GM19328 (cell line): Measurements from ENCODE around the gene ARHGEF18.
"Not testable (repeated sequence)": the region's sequence is repeated elsewhere in the genome, so short reads cannot be mapped to it uniquely, and the experiment has no call there.

Experiments
- ATAC-seq: cut with Tn5 transposase; IDR thresholded peaks from one replicate; pipeline ENCODE4 v1.9.1; 2021; ENCODE audit warnings: mild to moderate bottlenecking, moderate library complexity; ENCODE audit not compliant: unreplicated experiment

Gene ARHGEF18

DNA sequence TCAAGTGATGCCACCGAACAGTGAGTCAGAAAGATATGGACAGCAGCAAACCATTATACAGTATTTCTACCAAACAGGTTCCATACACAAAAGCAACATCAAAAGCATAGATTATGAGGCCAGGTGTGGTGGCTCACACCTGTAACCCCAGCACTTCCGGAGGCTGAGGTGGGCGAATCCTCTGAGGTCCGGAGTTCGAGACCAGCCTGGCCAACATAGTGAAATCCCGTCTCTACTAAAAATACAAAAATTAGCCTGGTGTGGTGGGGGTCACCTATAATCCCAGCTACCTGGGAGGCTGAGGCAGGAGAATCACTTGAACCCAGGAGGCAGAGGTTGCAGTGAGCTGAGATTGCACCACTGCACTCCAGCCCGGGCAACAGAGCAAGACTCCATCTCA, 1.7 kb upstream of the ARHGEF18 start:
- not testable (repeated sequence) for ATAC-seq

DNA sequence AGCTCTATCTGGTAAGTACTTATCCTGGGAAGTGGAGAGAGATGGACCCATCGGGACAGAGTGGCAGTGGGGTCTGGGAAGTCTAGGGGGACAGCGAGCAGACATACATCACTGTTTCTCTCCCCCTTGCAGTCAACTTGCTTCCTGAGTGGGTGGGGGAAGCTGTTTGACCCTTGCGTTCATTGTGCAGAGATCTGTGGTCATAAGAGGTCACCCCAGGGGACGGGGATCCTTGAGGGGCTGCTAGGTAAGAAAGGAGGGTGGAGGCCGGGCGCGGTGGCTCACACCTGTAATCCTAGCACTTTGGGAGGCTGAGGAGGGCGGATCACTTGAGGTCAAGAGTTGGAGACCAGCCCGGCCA, 474 bp downstream of the ARHGEF18 start:
- no peak for ATAC-seq

DNA sequence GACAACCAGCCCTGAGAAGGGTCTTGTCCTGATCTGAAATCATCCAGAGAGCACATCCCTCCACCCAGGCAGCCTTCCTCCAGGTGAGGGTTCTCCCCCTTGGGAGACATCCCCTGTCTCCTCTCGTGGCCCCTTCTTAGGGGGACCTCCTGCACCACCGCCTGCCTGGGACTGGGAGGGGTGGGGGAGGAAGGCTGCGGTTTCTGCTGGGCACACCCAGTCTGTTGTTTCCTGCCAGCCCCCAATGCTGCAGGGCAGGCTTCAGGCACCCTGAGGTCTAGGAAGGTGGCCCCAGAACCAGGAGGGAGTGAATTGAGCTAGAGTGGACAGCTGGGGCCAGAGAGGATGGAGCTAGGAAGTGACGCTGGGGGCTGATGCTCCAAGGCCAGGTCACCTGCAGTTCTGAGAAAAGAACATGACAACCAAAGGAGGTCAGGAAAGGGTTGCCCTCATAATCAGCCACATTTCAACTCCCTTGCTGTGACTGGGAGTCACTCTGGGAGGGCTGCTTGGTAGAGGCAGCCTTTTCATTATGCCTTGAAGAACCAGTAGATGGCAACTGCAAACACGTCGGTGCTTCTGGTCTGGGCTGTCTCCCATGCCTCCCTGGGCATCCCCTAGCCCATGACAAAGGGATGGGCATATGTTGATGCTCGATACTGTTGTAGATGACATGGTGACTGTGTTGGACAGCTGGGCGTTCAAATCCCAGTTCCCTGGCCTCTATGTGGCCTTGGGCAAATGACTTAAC, 1.4 kb downstream of the ARHGEF18 start:
- ATAC-seq: no peak

DNA sequence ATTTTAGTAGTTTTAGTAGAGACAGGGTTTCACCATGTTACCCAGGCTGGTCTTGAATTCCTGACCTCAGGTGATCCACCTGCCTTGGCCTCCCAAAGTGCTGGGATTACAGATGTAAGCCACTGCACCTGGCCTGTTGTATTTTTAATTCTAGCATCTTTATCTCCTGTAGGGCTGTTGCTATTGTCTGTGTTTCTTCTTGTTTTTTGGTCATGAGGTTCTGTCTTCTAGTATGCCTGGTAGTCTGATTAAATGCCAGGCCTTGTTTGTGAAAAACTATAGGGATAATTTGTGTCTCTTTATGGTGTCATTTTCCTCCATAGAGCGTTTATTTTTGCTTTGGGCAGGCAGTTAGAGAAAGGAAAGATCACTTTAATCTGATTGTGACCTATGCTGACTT, 3.1 kb downstream of the ARHGEF18 start:
- no peak for ATAC-seq

DNA sequence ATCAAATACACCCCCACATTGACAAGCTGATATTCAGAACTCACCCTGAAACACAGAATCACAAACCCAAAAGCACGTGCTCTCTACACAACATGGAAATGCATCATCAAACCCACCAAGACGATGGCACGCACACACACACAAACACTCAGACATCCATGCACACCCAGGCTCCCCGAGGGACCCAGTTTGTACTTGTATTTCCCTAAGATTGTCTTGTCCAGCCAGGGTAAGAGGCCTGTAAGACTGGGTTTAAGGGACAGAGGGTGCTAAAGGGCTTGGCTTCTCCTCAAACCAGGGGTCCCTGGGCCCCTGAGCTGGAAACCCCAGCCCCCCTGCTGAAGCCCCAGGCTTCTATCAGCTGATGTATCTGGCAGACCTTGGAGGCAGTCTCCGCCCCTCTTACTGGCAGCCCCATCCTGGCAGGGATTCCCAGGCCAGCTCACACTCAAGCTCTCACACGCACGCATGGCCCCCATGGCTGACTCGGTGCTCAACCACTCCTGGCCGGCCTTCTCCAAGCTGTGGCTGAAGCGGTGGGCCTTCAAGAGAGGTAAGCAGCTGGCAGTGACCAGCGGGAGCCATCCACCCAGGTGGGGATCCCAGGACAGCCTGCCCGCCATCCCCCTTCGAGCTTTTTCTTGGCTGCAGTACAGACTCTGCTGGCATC, 6.5 kb downstream of the ARHGEF18 start:
- no peak for ATAC-seq

DNA sequence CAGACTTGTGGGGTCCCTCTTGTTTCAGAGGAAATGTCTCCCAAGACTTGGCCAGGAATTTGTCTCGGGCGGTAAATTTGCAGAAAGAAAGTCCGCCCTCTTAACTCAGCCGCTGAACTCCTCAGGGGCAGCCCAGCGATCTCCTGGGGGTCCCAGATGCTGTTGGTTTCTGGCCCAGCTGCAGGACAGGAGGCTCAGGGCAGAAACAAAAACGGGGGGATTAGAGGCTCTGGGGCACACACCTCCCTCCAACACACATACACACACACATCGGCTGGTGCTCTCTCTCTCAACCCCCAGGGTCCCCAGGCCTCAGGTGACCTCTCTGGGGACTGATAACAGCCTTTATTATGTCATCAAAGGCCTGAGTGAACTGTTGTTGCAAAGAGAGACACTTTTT, 7.1 kb downstream of the ARHGEF18 start:
- no peak for ATAC-seq

DNA sequence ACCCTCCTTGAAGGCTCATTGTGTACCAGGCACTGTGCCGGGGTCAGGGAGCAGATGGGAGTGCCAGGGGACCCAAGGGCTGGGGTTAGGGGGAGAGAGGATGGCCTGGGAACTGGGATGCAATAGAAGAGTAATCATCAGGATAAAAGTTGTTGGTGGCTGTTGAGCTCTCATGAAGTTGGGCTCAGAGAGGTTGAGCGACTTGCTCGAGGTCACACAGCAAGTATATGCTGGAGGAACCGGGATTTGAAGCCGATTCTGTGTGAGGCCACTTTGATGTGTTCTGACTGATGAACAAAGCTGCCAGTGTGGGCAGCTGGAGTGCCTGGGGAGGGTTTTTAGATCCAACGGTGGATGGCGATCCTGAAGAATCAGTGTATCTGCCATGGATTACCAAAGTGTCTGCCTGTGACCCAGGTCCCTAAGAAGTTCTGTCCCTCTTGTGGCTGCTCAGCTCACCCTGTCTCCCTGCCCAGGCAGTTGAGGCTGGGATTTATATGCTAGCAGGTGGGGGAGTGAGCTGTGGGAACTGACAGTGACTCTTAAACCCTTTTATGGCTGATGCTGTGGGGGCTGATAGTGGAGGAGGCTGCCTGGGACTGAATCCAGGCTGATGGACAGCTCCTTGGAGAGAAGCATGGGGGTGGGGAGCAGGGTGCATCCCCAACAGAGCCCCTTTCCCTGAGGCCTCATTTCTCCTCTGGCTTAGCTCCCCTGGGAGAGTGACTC, 8.3 kb downstream of the ARHGEF18 start:
- no peak for ATAC-seq

DNA sequence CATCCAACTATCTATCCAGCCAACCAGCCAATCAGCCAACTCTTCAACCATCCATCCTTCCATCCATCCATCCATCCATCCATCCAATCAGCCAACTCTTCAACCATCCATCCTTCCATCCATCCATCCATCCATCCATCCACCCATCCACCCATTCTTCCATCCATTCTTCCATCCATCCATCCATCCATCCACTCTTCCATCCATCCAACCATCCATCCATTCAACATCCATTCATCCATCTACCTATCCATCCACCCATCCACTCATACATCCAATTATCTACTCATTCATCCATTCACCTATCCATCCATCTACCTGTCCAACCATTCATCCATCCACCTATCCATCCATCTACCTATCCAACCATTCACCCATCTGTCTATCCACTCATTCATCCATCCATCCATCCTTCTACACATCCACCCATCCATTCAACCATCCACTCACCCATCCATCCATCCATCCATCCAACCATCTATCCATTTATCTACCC, 9.4 kb downstream of the ARHGEF18 start:
- ATAC-seq: no peak

DNA sequence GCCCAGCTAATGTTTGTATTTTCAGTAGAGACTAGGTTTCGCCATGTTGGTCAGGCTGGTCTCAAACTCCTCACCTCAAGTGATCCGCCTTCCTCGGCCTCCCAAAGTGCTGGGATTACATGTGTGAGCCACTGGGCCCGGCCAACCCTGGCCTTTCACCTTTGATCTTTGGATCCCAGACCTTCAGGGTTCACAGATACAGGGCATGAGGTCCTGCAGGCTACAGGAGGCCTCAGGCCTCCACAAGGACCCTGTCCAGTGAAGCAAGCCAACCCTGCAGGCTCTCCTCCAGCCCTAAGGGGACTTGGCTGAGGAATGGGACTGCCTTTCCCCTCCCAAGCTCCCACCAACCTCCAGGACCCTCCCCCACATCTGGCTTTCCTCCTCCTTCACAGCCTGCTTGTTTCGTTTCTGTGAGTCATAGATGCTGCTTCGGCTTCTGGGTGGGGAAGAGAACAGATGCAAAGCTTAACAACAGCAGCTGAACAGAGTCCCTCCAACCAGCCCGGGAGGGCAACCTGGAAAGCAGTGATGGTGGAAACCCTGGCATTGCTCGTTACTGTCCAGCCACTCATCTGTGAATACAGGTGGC, 11.8 kb downstream of the ARHGEF18 start:
- no peak for ATAC-seq

DNA sequence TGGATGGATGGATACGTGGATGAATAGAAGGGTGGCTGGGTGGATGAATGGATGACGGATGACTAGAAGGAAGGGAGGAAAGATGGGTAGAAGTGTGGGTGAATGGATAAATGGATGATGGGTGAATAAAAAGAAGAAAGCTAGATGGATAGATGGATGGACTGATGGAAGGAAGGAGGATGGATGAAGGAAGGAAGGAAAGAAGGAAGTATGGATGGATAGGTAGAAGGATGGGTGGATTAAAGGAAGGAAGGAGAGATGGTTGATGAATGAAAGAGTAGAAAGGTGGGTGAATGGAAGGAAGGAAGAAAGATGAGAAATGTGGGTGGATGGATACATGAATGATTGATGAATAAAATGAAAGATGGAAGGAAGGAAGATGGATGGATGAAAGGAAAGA, 14.5 kb downstream of the ARHGEF18 start:
- ATAC-seq: no peak

DNA sequence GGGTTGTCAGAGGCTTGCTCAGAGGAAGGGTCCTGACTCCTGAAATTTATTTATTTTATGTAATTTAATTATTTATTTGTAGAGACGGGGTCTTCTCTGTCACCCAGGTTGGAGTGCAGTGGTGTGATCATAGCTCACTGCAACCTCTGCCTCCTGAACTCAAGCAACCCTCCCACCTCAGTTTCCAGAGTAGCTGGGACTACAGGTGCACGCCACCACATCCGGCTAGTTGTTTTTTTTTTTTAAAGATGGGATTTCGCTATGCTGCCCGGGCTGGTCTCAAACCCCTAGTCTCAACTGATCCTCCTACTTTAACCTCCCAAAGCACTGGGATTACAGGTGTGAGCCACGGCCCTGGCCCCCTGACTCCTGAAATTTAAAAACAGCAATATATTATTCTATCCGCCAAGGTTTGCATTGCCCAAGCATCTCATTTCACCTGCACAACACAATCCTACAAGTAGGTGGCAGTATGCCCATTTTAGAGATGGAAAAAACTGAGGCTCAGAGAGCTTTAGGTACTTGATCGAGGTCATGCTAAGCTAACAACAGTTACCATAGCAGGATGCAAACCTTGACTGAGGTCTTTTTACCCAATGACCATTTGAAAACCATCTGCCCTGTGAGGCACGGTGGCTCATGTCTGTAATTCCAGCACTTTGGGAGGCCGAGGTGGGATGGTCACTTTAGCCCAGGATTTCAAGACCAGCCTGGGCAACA, 18.1 kb downstream of the ARHGEF18 start:
- no peak for ATAC-seq

DNA sequence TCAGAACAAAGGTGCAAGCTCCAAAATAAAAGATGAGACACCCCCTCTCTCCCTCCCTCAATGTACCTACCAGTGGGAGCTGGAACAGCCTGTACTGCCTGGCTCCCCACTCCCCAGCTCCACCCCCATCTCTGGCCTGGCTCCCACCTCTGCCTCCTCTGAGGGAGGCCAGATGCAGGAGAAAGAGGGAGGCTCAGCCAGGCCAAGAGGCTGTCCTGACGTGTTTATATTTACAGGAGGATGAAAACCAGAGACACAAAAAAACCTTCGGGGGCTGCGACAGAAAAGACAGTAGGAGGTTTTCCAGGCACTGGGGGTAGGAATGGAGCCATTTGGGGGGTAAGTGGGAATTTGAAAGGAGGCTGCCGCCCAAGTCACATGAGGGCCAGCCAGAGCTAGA, 19.7 kb downstream of the ARHGEF18 start:
- ATAC-seq: no peak

DNA sequence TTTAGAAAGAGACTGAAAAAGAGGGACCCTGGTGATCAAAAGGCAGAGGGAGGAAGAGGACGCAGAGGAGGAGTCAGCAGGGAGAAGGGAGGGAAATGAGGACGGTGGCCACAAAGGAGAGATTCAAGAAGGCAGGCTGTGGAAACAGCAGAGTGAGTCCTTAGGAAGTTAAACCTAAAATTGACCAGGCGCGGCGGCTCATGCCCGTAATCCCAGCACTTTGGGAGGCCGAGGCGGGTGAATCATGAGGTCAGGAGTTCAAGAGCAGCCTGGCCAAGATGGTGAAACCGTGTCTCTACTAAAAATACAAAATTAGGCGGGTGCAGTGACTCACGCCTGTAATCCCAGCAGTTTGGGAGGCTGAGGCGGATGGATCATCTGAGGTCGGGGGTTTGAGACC, 20.1 kb downstream of the ARHGEF18 start:
- ATAC-seq: not testable (repeated sequence)

DNA sequence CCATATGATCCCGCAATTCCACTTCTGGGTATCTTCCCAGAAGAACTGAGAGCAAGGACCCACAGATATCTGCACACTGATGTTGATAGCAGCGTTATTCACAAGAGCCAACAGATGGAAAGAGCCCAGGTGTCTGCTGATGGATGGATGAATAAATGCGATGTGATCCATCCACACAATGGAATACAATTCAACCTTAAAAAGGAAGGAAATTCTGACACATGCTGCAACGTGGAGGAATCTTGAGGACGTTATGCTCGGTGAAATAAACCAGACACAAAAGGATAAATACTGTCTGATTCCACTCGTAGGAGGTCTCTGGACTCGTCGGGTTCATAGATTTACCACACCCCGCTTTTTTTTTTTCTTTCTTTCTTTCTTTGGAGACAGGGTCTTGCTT, 21.8 kb downstream of the ARHGEF18 start:
- no peak for ATAC-seq

DNA sequence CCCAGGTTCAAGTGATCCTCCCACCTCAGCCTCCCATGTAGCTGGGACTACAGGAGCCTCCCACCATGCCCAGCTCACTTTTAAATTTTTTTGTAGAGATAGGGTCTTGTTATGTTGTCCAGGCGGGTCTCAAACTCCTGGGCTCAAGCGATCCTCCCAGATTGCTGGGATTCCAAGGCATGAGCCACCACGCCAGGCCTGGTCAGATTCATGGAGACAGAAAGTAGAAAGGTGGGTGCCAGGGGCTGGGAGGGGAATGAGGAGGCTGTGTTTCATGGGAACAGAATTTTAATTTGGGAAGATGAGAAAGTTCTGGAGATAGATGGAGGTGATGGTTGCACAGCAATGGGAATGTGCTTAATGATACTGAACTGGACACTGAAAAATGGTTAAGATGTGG, 22.3 kb downstream of the ARHGEF18 start:
- ATAC-seq: no peak

DNA sequence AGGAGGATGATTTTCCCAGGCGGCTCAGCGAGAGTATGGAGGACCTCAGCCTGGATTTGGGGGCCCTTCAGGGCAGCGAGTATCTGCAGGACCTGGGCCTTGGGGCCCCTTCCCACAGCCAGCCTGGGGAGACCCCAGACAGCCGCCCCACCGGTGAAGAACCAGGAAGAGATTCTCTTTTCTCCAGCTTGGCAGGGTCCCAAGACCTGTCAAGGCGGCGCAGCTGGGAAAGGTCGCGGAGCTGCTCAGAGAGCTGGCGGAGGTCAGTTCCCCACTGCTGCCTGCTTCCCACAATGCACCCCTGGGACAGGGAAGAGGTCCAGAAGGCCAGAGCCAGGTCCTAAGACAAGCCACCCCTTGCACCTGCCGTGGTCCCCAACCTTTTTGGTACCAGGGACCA, 24.1 kb downstream of the ARHGEF18 start:
- ATAC-seq: no peak

DNA sequence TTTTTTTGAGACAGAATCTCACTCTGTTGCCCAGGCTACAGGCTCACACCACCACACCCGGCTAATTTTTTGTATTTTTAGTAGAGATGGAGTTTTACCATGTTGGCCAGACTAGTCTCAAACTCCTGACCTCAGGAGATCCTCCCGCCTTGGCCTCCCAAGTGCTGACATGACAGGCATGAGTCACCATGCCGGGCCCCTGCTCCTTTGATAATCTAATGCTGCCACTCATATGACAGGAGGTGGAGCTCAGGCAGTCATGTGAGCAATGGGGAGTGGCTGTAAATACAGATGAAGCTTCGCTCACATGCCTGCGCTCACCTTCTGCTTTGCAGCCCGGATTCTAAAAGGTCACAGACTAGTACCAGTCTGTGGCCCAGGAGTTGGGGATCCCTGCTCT, 25.1 kb downstream of the ARHGEF18 start:
- ATAC-seq: no peak

DNA sequence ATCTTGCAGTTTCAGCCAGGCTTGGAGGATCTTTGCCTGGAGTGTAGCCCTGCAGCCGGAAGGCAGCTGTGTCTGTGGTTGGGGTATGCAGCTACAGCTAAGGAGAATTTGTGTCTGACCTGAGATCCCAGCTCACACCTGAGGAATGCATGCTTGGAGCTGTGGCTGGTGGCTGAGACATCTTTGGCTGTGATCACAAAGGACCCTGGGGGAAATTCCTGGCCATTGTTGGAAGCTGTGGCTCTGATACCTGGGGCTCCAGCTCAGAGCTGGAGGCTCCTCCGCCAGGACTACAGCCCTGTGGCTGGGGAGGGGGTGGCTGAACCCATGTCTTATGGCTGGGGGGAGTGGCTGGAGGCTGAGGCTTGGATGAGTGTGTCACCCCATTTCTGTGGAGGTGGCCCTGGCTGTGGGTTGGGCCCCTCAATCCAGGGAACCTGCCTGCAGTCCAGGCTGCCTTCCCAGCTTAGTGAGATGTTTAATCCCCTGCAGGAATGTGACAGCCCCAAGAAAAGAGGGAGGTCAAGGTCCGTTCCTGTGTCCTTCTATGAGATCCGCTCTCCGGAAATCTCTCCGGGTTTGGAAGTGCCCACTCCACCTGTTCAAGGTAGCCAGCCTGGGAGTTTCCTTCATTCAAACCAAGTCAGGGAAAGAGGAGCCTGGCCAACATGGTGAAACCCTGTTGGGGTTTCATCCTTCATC, 27.6 kb downstream of the ARHGEF18 start:
- ATAC-seq: no peak

DNA sequence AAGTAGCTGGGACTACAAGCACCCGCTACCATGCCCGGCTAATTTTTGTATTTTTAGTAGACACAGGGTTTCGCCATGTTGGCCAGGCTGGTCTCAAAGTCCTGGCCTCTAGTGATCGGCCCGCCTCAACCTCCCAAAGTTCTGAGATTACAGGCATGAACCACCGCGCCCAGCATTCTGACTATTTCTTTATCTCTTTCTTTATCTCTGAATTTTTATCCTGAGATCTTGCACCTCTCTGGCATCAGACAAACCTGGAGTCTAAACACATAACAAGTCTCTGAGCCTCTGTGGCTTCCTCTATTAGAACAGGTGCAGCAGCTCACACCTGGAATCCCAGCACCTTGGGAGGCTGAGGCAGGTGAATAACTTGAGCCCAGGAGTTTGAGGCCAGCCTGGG, 28.5 kb downstream of the ARHGEF18 start:
- ATAC-seq: no peak

DNA sequence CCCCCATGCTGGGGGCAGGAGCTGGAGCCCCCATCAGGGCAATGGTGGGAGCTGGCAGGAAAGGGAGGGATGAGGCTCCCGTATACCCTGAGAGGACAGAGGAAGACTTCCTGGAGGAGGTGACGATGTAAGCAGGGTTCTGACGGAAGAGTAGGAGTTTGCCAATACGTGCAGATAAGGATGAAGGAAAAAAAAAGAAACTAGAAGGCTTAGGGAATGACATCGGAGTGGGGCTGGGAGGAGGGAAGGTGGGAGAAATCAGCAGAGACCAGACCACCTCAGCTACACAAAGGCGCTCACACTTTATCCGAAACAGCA, 32.3 kb downstream of the ARHGEF18 start:
- ATAC-seq: no peak
